Measurements from ENCODE around the gene BRD1.

GRCh38 chr22:49771266-49772065 lies 56.2 kb downstream of the BRD1 start:
- TF ChIP-seq CTCF (conservative IDR thresholded peaks at IDR 0.05; ENCODE audit: low read depth, low read length) (no peak), EZH2phosphoT487 (IDR thresholded peaks at IDR 0.05; ENCODE audit: borderline replicate concordance, low read length) (no peak)
